CD14-positive monocyte (primary cell): ENCODE measurements around the gene PIK3AP1. TPM values are rescaled to one million over a fixed set of nuclear protein-coding genes. Genes with fewer than 3 reads are reported as not detected.

ENCODE experiments used
- DNase-seq, 3 donors: peaks; one replicate each; pipeline ENCODE4 v3.0.0-alpha.2; 2011 to 2022
- H2AFZ ChIP-seq: 2 replicates; pipeline ENCODE4 v1.6.0; 2012; ENCODE audit warnings: mild to moderate bottlenecking, low read depth, low read length, inconsistent platforms; ENCODE audit not compliant: insufficient read depth, poor library complexity, severe bottlenecking
- H3K27ac ChIP-seq, 2 donors: 1 replicate in 1 of 2; 2 replicates in 1 of 2; pipeline ENCODE4 v1.5.1; 2012 to 2013; ENCODE audit warnings: low read length in 2 of 2, control low read depth in 1 of 2, inconsistent platforms in 1 of 2, low read depth in 1 of 2, mild to moderate bottlenecking in 1 of 2
- H3K27me3 ChIP-seq, 2 donors: one replicate each; pipeline versions ENCODE4 v1.6.0 to v1.6.1; 2011 to 2013; ENCODE audit warnings: low read length in 2 of 2; ENCODE audit not compliant: control insufficient read depth in 2 of 2, insufficient read depth in 2 of 2
- H3K36me3 ChIP-seq, 2 donors: replicated peaks in 1 of 2; 1 replicate in 1 of 2; 2 replicates in 1 of 2; pipeline versions ENCODE4 v1.5.1 to v1.6.1; 2012 to 2013; ENCODE audit warnings: low read length in 2 of 2, control low read depth in 1 of 2, inconsistent platforms in 1 of 2, mild to moderate bottlenecking in 1 of 2; ENCODE audit not compliant: insufficient read depth in 2 of 2, control insufficient read depth in 1 of 2
- H3K4me1 ChIP-seq, 2 donors: 1 replicate in 1 of 2; 2 replicates in 1 of 2; pipeline versions ENCODE4 v1.5.1 to v1.6.1; 2012 to 2013; ENCODE audit warnings: low read length in 2 of 2, control low read depth in 1 of 2, inconsistent platforms in 1 of 2, mild to moderate bottlenecking in 1 of 2, moderate library complexity in 1 of 2; ENCODE audit not compliant: insufficient read depth in 2 of 2, control insufficient read depth in 1 of 2
- H3K4me2 ChIP-seq: replicated peaks from 2 replicates; pipeline ENCODE3; 2012; ENCODE audit warnings: low read length, moderate library complexity, mild to moderate bottlenecking; ENCODE audit not compliant: poor library complexity, severe bottlenecking; ENCODE audit errors: extremely low read depth
- H3K4me3 ChIP-seq, 3 experiments: fragments of 200-600 bp in 1 of 3; sonication (generic) in 1 of 3; replicated peaks in 1 of 3; 1 replicate in 2 of 3; 2 replicates in 1 of 3; pipeline ENCODE4 v1.5.1; 2011 to 2013; ENCODE audit warnings: low read length in 3 of 3, mild to moderate bottlenecking in 3 of 3, control low read depth in 2 of 3, low read depth in 2 of 3, inconsistent platforms in 1 of 3, moderate library complexity in 1 of 3
- H3K79me2 ChIP-seq: 2 replicates; pipeline ENCODE4 v1.6.0; 2012; ENCODE audit warnings: mild to moderate bottlenecking, control low read depth, inconsistent platforms, low read length, moderate library complexity; ENCODE audit not compliant: insufficient read depth
- H3K9ac ChIP-seq: 2 replicates; pipeline ENCODE4 v1.6.0; 2017; ENCODE audit warnings: low read length, mild to moderate bottlenecking; ENCODE audit not compliant: insufficient read depth, poor library complexity, severe bottlenecking
- H3K9me3 ChIP-seq, 2 donors: replicated peaks in 1 of 2; 1 replicate in 1 of 2; 2 replicates in 1 of 2; pipeline versions ENCODE4 v1.5.1 to v1.6.1; 2012 to 2013; ENCODE audit warnings: low read length in 2 of 2, control low read depth in 1 of 2; ENCODE audit not compliant: control insufficient read depth in 1 of 2, insufficient read depth in 1 of 2
- H4K20me1 ChIP-seq: 2 replicates; pipeline ENCODE4 v1.6.0; 2012; ENCODE audit warnings: mild to moderate bottlenecking, low read length, control low read depth, moderate library complexity; ENCODE audit not compliant: insufficient read depth
- H3K27ac Mint-ChIP-seq, 7 donors: one replicate each; pipeline ENCODE4 v1.8.0; 2020; ENCODE audit warnings: mild to moderate bottlenecking in 7 of 7, mixed read lengths in 7 of 7, moderate library complexity in 6 of 7, inconsistent platforms in 2 of 7
- H3K27me3 Mint-ChIP-seq, 3 donors: one replicate each; pipeline ENCODE4 v1.8.0; 2021 to 2022; ENCODE audit warnings: low read depth in 3 of 3, mild to moderate bottlenecking in 3 of 3, mixed read lengths in 3 of 3, moderate library complexity in 3 of 3, inconsistent platforms in 1 of 3
- H3K36me3 Mint-ChIP-seq, 2 donors: one replicate each; pipeline ENCODE4 v1.8.0; 2020; ENCODE audit warnings: mixed read lengths in 2 of 2, inconsistent platforms in 1 of 2, mild to moderate bottlenecking in 1 of 2
- H3K4me1 Mint-ChIP-seq: one replicate; pipeline ENCODE4 v1.8.0; 2020; ENCODE audit warnings: mild to moderate bottlenecking, mixed read lengths
- H3K4me3 Mint-ChIP-seq, 2 donors: one replicate each; pipeline ENCODE4 v1.8.0; 2020; ENCODE audit warnings: mild to moderate bottlenecking in 2 of 2, mixed read lengths in 2 of 2, moderate library complexity in 1 of 2
- H3K9me3 Mint-ChIP-seq, 7 donors: one replicate each; pipeline ENCODE4 v1.8.0; 2020 to 2022; ENCODE audit warnings: mixed read lengths in 7 of 7, mild to moderate bottlenecking in 6 of 7, moderate library complexity in 6 of 7, inconsistent platforms in 2 of 7
- WGBS: methylation state at CpG from one replicate; pipeline ENCODE4 v1.1.5; 2013; ENCODE audit warnings: missing lambda C conversion rate; ENCODE audit not compliant: insufficient coverage; 5-methylcytosine and 5-hydroxymethylcytosine counted together
- intact Hi-C, 2 donors: fragments of 100-400 bp; cut with micrococcal nuclease; formaldehyde crosslinking; loops; one replicate each; pipeline versions ENCODE4 v1.15.0 to v1.15.1; 2023
- polyA plus RNA-seq, 3 donors: library from polyadenylated mRNA; depleted of rRNA in 1 of 3; unstranded in 2 of 3; stranded (reverse) in 1 of 3; fragments of 300-500 nt in 2 of 3; fragments of >200 nt in 1 of 3; fragmentation: Illumina TruSeq in 2 of 3; gene quantifications; 1 replicate in 2 of 3; 2 replicates in 1 of 3; pipeline ENCODE4 v1.2.3, GENCODE V29; 2012 to 2021
- TF ChIP-seq, protein P1 (sequence below): fragments of 200-600 bp; IDR thresholded peaks from one replicate; pipeline ENCODE4 v1.8.0; 2022; ENCODE audit warnings: antibody characterized with exemption, mild to moderate bottlenecking

PIK3AP1 gene
- polyA plus RNA-seq, 3 donors, result 95.5 to 157 (median 112) TPM

DNA sequence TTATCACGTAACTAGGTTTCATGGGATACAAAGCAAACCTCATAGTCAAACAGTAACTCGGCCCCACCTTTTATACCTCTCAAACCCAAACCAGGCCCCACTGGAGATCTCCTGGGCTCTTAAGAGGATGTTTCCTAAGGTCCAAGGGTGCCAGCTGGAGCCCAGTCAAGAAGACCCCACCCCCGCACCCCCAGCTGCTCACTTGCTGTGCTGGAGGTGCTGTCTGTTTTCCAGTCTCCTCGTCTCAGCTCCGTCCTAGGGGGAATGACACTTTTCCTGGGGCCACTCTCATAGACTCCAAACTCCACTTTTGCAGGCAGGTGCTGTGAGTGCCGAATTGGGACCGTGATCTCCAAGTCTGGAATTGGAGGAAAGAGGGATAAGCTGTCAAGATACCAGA lies 110.8 kb downstream of the PIK3AP1 start:
- Mint-ChIP-seq H3K4me3 (no peak overlapping the region), H3K4me1 (peaks cover 1% of the 10 kb centered on the region), H3K27me3 (peaks cover 0 to 2% (median 1%) of the 10 kb centered on the region in 3 donors), H3K9me3 (no peaks in the 10 kb centered on the region), H3K36me3 (peaks cover 88 to 98% of the 10 kb centered on the region in 2 donors), H3K27ac (peak overlapping the region in 2 of 7 donors; percentile 2 to 59)
- Histone ChIP-seq H3K27ac (no peak overlapping the region), H3K4me1 (no peaks in the 10 kb centered on the region), H2AFZ (no peak overlapping the region), H3K27me3 (no peaks in the 10 kb centered on the region), H3K36me3 (peaks cover 93 to 97% of the 10 kb centered on the region in 2 donors), H3K4me3 (no peak overlapping the region), H4K20me1 (peaks cover 95% of the 10 kb centered on the region), H3K79me2 (peaks cover 3% of the 10 kb centered on the region), H3K4me2 (no peak overlapping the region), H3K9ac (no peak overlapping the region), H3K9me3 (no peaks in the 10 kb centered on the region)
- DNase-seq, result no peak
- intact Hi-C loops, result no loop called here
- WGBS, result no CpG with 5 or more reads among the region's 7 CpGs
- TF ChIP-seq, protein P1, sequence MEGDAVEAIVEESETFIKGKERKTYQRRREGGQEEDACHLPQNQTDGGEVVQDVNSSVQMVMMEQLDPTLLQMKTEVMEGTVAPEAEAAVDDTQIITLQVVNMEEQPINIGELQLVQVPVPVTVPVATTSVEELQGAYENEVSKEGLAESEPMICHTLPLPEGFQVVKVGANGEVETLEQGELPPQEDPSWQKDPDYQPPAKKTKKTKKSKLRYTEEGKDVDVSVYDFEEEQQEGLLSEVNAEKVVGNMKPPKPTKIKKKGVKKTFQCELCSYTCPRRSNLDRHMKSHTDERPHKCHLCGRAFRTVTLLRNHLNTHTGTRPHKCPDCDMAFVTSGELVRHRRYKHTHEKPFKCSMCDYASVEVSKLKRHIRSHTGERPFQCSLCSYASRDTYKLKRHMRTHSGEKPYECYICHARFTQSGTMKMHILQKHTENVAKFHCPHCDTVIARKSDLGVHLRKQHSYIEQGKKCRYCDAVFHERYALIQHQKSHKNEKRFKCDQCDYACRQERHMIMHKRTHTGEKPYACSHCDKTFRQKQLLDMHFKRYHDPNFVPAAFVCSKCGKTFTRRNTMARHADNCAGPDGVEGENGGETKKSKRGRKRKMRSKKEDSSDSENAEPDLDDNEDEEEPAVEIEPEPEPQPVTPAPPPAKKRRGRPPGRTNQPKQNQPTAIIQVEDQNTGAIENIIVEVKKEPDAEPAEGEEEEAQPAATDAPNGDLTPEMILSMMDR, result no peak

DNA sequence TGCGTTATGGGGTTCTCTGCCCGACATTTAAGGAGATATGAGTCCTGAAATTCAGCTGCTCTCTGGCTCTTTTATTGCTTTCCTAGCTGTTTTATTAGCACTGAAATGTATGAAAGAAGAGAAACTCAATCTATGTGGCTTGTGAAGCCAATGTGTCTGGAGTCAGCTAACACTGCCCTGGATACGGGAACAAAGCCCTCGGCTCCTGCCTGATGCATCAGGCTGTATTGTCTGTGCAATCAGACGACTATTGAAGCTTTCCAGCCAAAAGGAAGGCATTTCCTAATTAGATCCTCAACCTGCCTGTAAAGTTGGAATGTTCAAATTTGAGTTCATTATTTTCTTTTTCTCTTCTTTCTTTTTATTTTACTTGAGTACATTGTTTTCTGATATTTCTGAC lies 111.5 kb downstream of the PIK3AP1 start:
- peak overlapping the region in 1 of 7 donors; percentile 39 for H3K27ac Mint-ChIP-seq
- Histone ChIP-seq H3K9ac (no peak overlapping the region), H4K20me1 (peaks cover 93% of the 10 kb centered on the region), H3K27me3 (no peaks in the 10 kb centered on the region), H3K79me2 (no peaks in the 10 kb centered on the region), H3K4me2 (no peak overlapping the region), H3K27ac (no peak overlapping the region), H3K36me3 (peaks cover 93 to 97% of the 10 kb centered on the region in 2 donors), H3K4me1 (no peaks in the 10 kb centered on the region), H3K4me3 (no peak overlapping the region), H3K9me3 (no peaks in the 10 kb centered on the region), H2AFZ (no peak overlapping the region)
- H3K9me3 Mint-ChIP-seq, result no peaks in the 10 kb centered on the region
- peaks cover 88 to 96% of the 10 kb centered on the region in 2 donors for H3K36me3 Mint-ChIP-seq
- H3K4me3 Mint-ChIP-seq, result no peak overlapping the region
- TF ChIP-seq, protein P1, result no peak
- intact Hi-C loops, result no loop called here
- no peak for DNase-seq
- peaks cover 0 to 2% (median 1%) of the 10 kb centered on the region in 3 donors for H3K27me3 Mint-ChIP-seq
- 100% methylated on average over 2 of the region's 5 CpGs for WGBS
- peaks cover 1% of the 10 kb centered on the region for H3K4me1 Mint-ChIP-seq
